Mesenchymal stem cell (in vitro differentiated cells and primary cell): ENCODE data around the gene TAF4. TPM values are rescaled to one million over a fixed set of nuclear protein-coding genes. Genes with fewer than 3 reads are reported as not detected.
A peak's percentile ranks its signal among the peaks of the same experiment; 100 is the strongest.

Source experiments
- DNase-seq: peaks from one replicate; pipeline ENCODE4 v3.0.0-alpha.2; 2013
- H2AFZ ChIP-seq: one replicate; pipeline ENCODE4 v1.6.1; 2013; ENCODE audit warnings: low read depth, mild to moderate bottlenecking, control low read depth, inconsistent platforms, low read length, moderate library complexity
- H2AK5ac ChIP-seq: 2 replicates; pipeline ENCODE4 v1.6.1; 2013; ENCODE audit warnings: low read length, moderate library complexity, mild to moderate bottlenecking, inconsistent platforms; ENCODE audit not compliant: severe bottlenecking
- H2BK120ac ChIP-seq: one replicate; pipeline ENCODE4 v1.6.1; 2013; ENCODE audit warnings: low read depth, mild to moderate bottlenecking, inconsistent platforms, low read length, moderate library complexity
- H2BK12ac ChIP-seq, 2 experiments: one replicate each; pipeline ENCODE4 v1.6.1; 2013; ENCODE audit warnings: inconsistent platforms in 2 of 2, low read length in 2 of 2, mild to moderate bottlenecking in 2 of 2, moderate library complexity in 2 of 2, control low read depth in 1 of 2
- H2BK15ac ChIP-seq: one replicate; pipeline ENCODE4 v1.6.1; 2013; ENCODE audit warnings: mild to moderate bottlenecking, low read depth, inconsistent platforms; ENCODE audit not compliant: poor library complexity, severe bottlenecking
- H2BK5ac ChIP-seq: 2 replicates; pipeline ENCODE4 v1.6.1; 2013; ENCODE audit warnings: low read depth, mild to moderate bottlenecking, low read length, control low read depth, inconsistent platforms; ENCODE audit not compliant: poor library complexity, severe bottlenecking
- H3K14ac ChIP-seq, 2 experiments: one replicate each; pipeline ENCODE4 v1.6.1; 2013; ENCODE audit warnings: inconsistent platforms in 2 of 2, low read length in 2 of 2, control low read depth in 1 of 2, mild to moderate bottlenecking in 1 of 2, moderate library complexity in 1 of 2
- H3K18ac ChIP-seq, 2 experiments: one replicate each; pipeline ENCODE4 v1.6.1; 2013; ENCODE audit warnings: inconsistent platforms in 2 of 2, low read length in 2 of 2, control low read depth in 1 of 2, low read depth in 1 of 2, mild to moderate bottlenecking in 1 of 2
- H3K23ac ChIP-seq, 2 experiments: one replicate each; pipeline ENCODE4 v1.6.1; 2013; ENCODE audit warnings: inconsistent platforms in 2 of 2, low read length in 2 of 2, mild to moderate bottlenecking in 2 of 2, moderate library complexity in 2 of 2, control low read depth in 1 of 2
- H3K27ac ChIP-seq: 2 replicates; pipeline ENCODE4 v1.5.1; 2013; ENCODE audit warnings: mild to moderate bottlenecking, moderate library complexity, low read length, control low read depth, inconsistent platforms; ENCODE audit not compliant: poor library complexity, severe bottlenecking
- H3K27me3 ChIP-seq, 2 experiments: 2 replicates each; pipeline versions ENCODE4 v1.6.1 to v1.7.0; 2013; ENCODE audit warnings: low read length in 2 of 2, mild to moderate bottlenecking in 2 of 2, moderate library complexity in 2 of 2, control low read depth in 1 of 2, inconsistent platforms in 1 of 2; ENCODE audit not compliant: control insufficient read depth in 1 of 2, insufficient read depth in 1 of 2
- H3K36me3 ChIP-seq, 2 experiments: 2 replicates each; pipeline versions ENCODE4 v1.6.1 to v1.7.0; 2013; ENCODE audit warnings: low read length in 2 of 2, control low read depth in 1 of 2, inconsistent platforms in 1 of 2, low read depth in 1 of 2, mild to moderate bottlenecking in 1 of 2; ENCODE audit not compliant: insufficient read depth in 2 of 2, control insufficient read depth in 1 of 2
- H3K4ac ChIP-seq, 2 experiments: one replicate each; pipeline ENCODE4 v1.6.1; 2013; ENCODE audit warnings: inconsistent platforms in 2 of 2, low read length in 2 of 2, mild to moderate bottlenecking in 2 of 2, moderate library complexity in 2 of 2, control low read depth in 1 of 2, low read depth in 1 of 2
- H3K4me1 ChIP-seq: 2 replicates; pipeline ENCODE4 v1.6.1; 2013; ENCODE audit warnings: low read depth, low read length, control low read depth; ENCODE audit not compliant: control insufficient read depth, insufficient read depth
- H3K4me2 ChIP-seq: 2 replicates; pipeline ENCODE4 v1.6.1; 2013; ENCODE audit warnings: low read length, mild to moderate bottlenecking, inconsistent platforms; ENCODE audit not compliant: poor library complexity, severe bottlenecking
- H3K4me3 ChIP-seq, 2 experiments: 2 replicates each; pipeline versions ENCODE4 v1.5.1 to v1.7.0; 2013; ENCODE audit warnings: low read length in 2 of 2, mild to moderate bottlenecking in 2 of 2, control low read depth in 1 of 2, low read depth in 1 of 2; ENCODE audit not compliant: insufficient read depth in 1 of 2
- H3K79me1 ChIP-seq: replicated peaks from 2 replicates; pipeline ENCODE4 v1.6.1; 2013; ENCODE audit warnings: mild to moderate bottlenecking, control low read depth, low read length, inconsistent platforms; ENCODE audit not compliant: poor library complexity, severe bottlenecking
- H3K9ac ChIP-seq: 2 replicates; pipeline ENCODE4 v1.7.0; 2013; ENCODE audit warnings: mild to moderate bottlenecking, low read length, moderate library complexity
- H3K9me3 ChIP-seq: 2 replicates; pipeline ENCODE4 v1.7.0; 2013; ENCODE audit warnings: mild to moderate bottlenecking, low read length; ENCODE audit not compliant: control insufficient read depth
- H4K8ac ChIP-seq: one replicate; pipeline ENCODE4 v1.6.1; 2013; ENCODE audit warnings: inconsistent platforms, mild to moderate bottlenecking, low read length, moderate library complexity
- H4K91ac ChIP-seq: one replicate; pipeline ENCODE4 v1.6.1; 2013; ENCODE audit warnings: mild to moderate bottlenecking, low read length, inconsistent platforms
- WGBS: methylation state at CpG from one replicate; pipeline ENCODE4 v1.1.7; 2013; ENCODE audit warnings: mixed read lengths; 5-methylcytosine and 5-hydroxymethylcytosine counted together
- polyA plus RNA-seq, 2 experiments: library from polyadenylated mRNA; stranded (reverse); fragments of 200-250 nt; gene quantifications; one replicate each; pipeline ENCODE4 v1.2.3, GENCODE V29; 2013

TAF4 gene
- polyA plus RNA-seq (2013, experiment 1 of 2), result 9.1 TPM
- polyA plus RNA-seq (2013, experiment 2 of 2), result 6.2 TPM

DNA sequence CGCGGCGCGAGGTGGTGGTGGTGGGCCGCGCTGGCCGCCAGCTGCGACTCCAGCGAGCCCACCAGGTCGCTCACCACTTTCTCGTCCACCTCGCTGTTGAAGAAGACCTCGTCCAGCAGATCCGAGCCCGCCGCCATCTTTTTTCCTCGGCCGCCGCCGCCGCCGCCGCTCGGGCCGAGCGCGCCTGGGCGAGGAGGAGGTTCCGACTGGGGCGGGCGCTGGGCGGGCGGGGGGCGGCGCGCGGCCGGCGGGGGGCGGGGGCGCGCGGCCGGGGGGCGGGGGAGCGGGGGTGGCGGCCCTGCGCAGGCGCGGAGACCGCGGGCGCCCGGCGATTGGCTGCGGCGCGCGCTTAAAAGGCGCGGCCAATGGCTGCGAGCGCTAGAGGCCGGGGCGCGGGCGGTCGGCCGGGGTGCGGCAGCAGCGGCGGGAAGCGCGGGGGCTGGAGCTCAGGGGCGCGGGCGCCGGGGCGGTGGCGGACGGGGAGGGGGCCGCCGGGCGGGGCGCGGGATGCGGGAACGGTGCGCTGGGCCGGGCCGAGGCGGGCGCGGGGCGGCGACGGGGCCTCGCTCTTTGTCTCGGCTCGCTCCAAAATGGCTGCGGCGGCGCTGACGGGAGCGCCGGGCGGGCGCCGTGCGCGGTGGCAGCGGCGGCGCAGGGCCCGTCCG, at the start of gene TAF4:
Gene TAF4 (minus strand): TSS at position 208 of the 665 bp plus-strand sequence. CDS start 71 bp downstream, at position 137.
- peak within 1 kb of the TSS in 1 of 2 experiments; percentile 72 for H2BK12ac ChIP-seq
- peak within 1 kb of the TSS; percentile 96 for H2BK120ac ChIP-seq
- DNase-seq, result peak; percentile 73
- peaks cover 17% of the 10 kb centered on the region for H3K4me1 ChIP-seq
- H3K23ac ChIP-seq, result no peak within 1 kb of the TSS
- peak within 1 kb of the TSS; percentile 94 for H2BK15ac ChIP-seq
- H3K4me3 ChIP-seq, result peak within 1 kb of the TSS; percentile 82 to 90
- peak within 1 kb of the TSS; percentile 79 for H4K91ac ChIP-seq
- H3K4ac ChIP-seq, result peak within 1 kb of the TSS; percentile 70 to 88
- H2AFZ ChIP-seq, result peak within 1 kb of the TSS; percentile 95
- no peak within 1 kb of the TSS for H2BK5ac ChIP-seq
- peak within 1 kb of the TSS; percentile 89 for H3K9ac ChIP-seq
- 0% methylated on average over 41 of the region's 116 CpGs for WGBS
- peaks cover 0 to 13% of the 10 kb centered on the region in 2 experiments for H3K36me3 ChIP-seq
- H3K4me2 ChIP-seq, result peak within 1 kb of the TSS; percentile 77
- H3K18ac ChIP-seq, result peak within 1 kb of the TSS; percentile 87 to 93
- H3K9me3 ChIP-seq, result no peaks in the 10 kb centered on the region
- H3K27me3 ChIP-seq, result no peaks in the 10 kb centered on the region
- peak within 1 kb of the TSS in 1 of 2 experiments; percentile 98 for H3K14ac ChIP-seq
- peaks cover 19% of the 10 kb centered on the region for H3K79me1 ChIP-seq
- H2AK5ac ChIP-seq, result no peak within 1 kb of the TSS
- H3K27ac ChIP-seq, result peak within 1 kb of the TSS; percentile 6
- peak within 1 kb of the TSS; percentile 97 for H4K8ac ChIP-seq

DNA sequence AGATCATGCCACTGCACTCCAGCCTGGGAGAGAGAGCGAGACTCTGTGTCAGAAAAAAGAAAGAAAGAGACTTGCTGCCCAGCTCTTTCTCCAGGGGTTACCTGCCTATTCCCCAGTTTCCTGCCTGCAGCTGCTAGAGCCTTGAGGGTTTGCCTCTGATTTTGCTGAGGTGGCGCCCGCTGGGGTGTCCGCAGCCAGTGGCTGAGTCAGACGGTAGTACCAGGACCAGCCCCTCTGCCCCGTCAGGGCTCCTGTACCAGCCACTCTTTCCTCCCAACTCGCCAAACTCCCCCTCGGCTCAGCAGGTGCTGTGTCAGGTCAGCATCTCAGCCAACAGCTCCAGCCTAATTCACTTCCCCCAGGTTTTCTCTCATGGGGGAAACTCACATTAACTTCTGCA, 49.2 kb upstream of the TAF4 start:
- no peak overlapping the region for H2BK15ac ChIP-seq
- H4K8ac ChIP-seq, result no peak overlapping the region
- H3K9ac ChIP-seq, result no peak overlapping the region
- WGBS, result 54% methylated on average over 8 of the region's 8 CpGs
- H3K23ac ChIP-seq, result no peak overlapping the region
- H2BK120ac ChIP-seq, result no peak overlapping the region
- H3K36me3 ChIP-seq, result no peaks in the 10 kb centered on the region
- H3K4me2 ChIP-seq, result no peak overlapping the region
- H3K79me1 ChIP-seq, result no peaks in the 10 kb centered on the region
- peaks cover 22% of the 10 kb centered on the region for H3K9me3 ChIP-seq
- peaks cover 33 to 35% of the 10 kb centered on the region in 2 experiments for H3K27me3 ChIP-seq
- H2AK5ac ChIP-seq, result no peak overlapping the region
- no peak for DNase-seq
- no peak overlapping the region for H2AFZ ChIP-seq
- H3K18ac ChIP-seq, result no peak overlapping the region
- H3K4me1 ChIP-seq, result no peaks in the 10 kb centered on the region
- no peak overlapping the region for H3K14ac ChIP-seq
- H3K4ac ChIP-seq, result no peak overlapping the region
- H3K27ac ChIP-seq, result no peak overlapping the region
- H4K91ac ChIP-seq, result no peak overlapping the region
- no peak overlapping the region for H2BK12ac ChIP-seq
- H3K4me3 ChIP-seq, result no peak overlapping the region
- no peak overlapping the region for H2BK5ac ChIP-seq

- no peaks in the 10 kb centered on the region for H3K36me3 ChIP-seq
- H2BK120ac ChIP-seq, result no peak overlapping the region
- no peak overlapping the region for H2AFZ ChIP-seq
- no peak overlapping the region for H3K4ac ChIP-seq
- no peak overlapping the region for H3K23ac ChIP-seq
- H3K79me1 ChIP-seq, result no peaks in the 10 kb centered on the region
- H2AK5ac ChIP-seq, result no peak overlapping the region
- H3K18ac ChIP-seq, result no peak overlapping the region
- no peak overlapping the region for H4K8ac ChIP-seq
- peaks cover 9 to 12% of the 10 kb centered on the region in 2 experiments for H3K27me3 ChIP-seq
- no peaks in the 10 kb centered on the region for H3K4me1 ChIP-seq
- no peak overlapping the region for H3K9ac ChIP-seq
- H3K4me3 ChIP-seq, result no peak overlapping the region
- H2BK12ac ChIP-seq, result no peak overlapping the region
- H2BK15ac ChIP-seq, result no peak overlapping the region
- H2BK5ac ChIP-seq, result no peak overlapping the region
- H4K91ac ChIP-seq, result no peak overlapping the region
- peaks cover 34% of the 10 kb centered on the region for H3K9me3 ChIP-seq
- H3K14ac ChIP-seq, result no peak overlapping the region
- H3K27ac ChIP-seq, result no peak overlapping the region
- 79% methylated on average over 6 of the region's 6 CpGs for WGBS
- H3K4me2 ChIP-seq, result no peak overlapping the region
- DNase-seq, result no peak
Observed at GRCh38 chr20:62112368-62112767, 46.7 kb upstream of the TAF4 start.

DNA sequence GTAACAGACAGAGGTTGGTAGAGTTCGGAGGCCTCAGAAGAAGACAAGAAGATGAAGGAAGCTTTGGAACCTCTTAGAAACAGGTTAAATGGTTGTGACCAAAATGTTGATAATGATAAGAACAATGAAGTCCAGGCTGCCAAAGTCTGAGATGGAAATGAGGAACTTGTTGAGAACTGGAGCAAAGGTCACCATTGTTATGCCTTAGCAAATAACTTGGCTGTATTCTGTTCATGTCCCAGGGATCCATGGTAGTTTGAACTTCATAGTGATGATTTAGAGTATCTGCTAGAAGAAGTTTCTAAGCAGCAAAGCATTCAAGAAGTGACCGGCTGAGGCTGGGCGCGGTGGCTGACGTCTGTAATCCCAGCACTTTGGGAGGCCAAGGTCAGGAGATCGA, 45.5 kb upstream of the TAF4 start:
- Histone ChIP-seq H2BK120ac (no peak overlapping the region), H3K9ac (no peak overlapping the region), H3K9me3 (peaks cover 37% of the 10 kb centered on the region), H3K4me3 (no peak overlapping the region), H2BK15ac (no peak overlapping the region), H3K14ac (no peak overlapping the region), H3K23ac (no peak overlapping the region), H3K27me3 (peaks cover 0 to 3% of the 10 kb centered on the region in 2 experiments), H4K8ac (no peak overlapping the region), H2BK5ac (no peak overlapping the region), H3K4me2 (no peak overlapping the region), H2AK5ac (no peak overlapping the region), H3K36me3 (no peaks in the 10 kb centered on the region), H3K79me1 (no peaks in the 10 kb centered on the region), H3K4me1 (no peaks in the 10 kb centered on the region), H4K91ac (no peak overlapping the region), H3K18ac (no peak overlapping the region), H2AFZ (no peak overlapping the region), H2BK12ac (no peak overlapping the region), H3K27ac (no peak overlapping the region), H3K4ac (no peak overlapping the region)
- no peak for DNase-seq
- 94% methylated on average over 6 of the region's 6 CpGs for WGBS
